Osteoblast (primary cell): ENCODE measurements around the gene DCAF7. TPM values are rescaled to one million over a fixed set of nuclear protein-coding genes. Genes with fewer than 3 reads are reported as not detected.

Source experiments
- DNase-seq: peaks from one replicate; pipeline ENCODE4 v3.0.0; 2011; ENCODE audit warnings: low spot score, mixed read lengths; ENCODE audit not compliant: insufficient read length; ENCODE audit errors: missing footprints
- H2AFZ ChIP-seq: 2 replicates; pipeline ENCODE4 v1.6.0; 2011; ENCODE audit warnings: mild to moderate bottlenecking, low read length
- H3K27ac ChIP-seq: 2 replicates; pipeline ENCODE4 v1.5.1; 2011; ENCODE audit warnings: mild to moderate bottlenecking, low read depth, low read length, moderate library complexity
- H3K27me3 ChIP-seq: 2 replicates; pipeline ENCODE4 v1.6.0; 2012; ENCODE audit warnings: mild to moderate bottlenecking, control low read depth, inconsistent platforms, low read length, moderate library complexity; ENCODE audit not compliant: insufficient read depth
- H3K36me3 ChIP-seq: 2 replicates; pipeline ENCODE4 v1.5.1; 2011; ENCODE audit warnings: mild to moderate bottlenecking, low read length, control low read depth, moderate library complexity; ENCODE audit not compliant: insufficient read depth
- H3K4me1 ChIP-seq: 2 replicates; pipeline ENCODE4 v1.5.1; 2011; ENCODE audit warnings: mild to moderate bottlenecking, low read length, control low read depth, moderate library complexity; ENCODE audit not compliant: insufficient read depth
- H3K4me2 ChIP-seq: 2 replicates; pipeline ENCODE4 v1.6.0; 2011; ENCODE audit warnings: mild to moderate bottlenecking, low read length; ENCODE audit not compliant: insufficient read depth
- H3K4me3 ChIP-seq: fragments of 200-600 bp; sonication (generic); 3 replicates; pipeline ENCODE4 v1.5.1; 2012; ENCODE audit warnings: mild to moderate bottlenecking, low read length, inconsistent platforms; ENCODE audit not compliant: insufficient read depth
- H3K79me2 ChIP-seq: 2 replicates; pipeline ENCODE4 v1.6.0; 2012; ENCODE audit warnings: mild to moderate bottlenecking, low read length, control low read depth, inconsistent platforms; ENCODE audit not compliant: insufficient read depth
- H3K9me3 ChIP-seq: 2 replicates; pipeline ENCODE4 v1.5.1; 2011; ENCODE audit warnings: low read depth, low read length, control low read depth
- H4K20me1 ChIP-seq: 2 replicates; pipeline ENCODE4 v1.6.0; 2012; ENCODE audit warnings: mild to moderate bottlenecking, low read length, control low read depth; ENCODE audit not compliant: insufficient read depth
- CTCF ChIP-seq: IDR thresholded peaks from 2 replicates; pipeline ENCODE4 v1.5.1; 2011; ENCODE audit warnings: mild to moderate bottlenecking, low read depth, low read length, moderate library complexity; ENCODE audit errors: extremely low read depth
- total RNA-seq: library from RNA; depleted of rRNA; stranded (reverse); fragments of >200 nt; gene quantifications from 2 replicates; pipeline ENCODE4 v1.2.3, GENCODE V29; 2012

The DCAF7 gene
- total RNA-seq, 1 donor, result 24.6 TPM

- Histone ChIP-seq H3K79me2 (peaks cover 33% of the 10 kb centered on the region), H3K27me3 (no peaks in the 10 kb centered on the region), H4K20me1 (no peaks in the 10 kb centered on the region), H3K4me1 (no peaks in the 10 kb centered on the region), H3K9me3 (no peaks in the 10 kb centered on the region), H3K27ac (no peak overlapping the region), H3K36me3 (peaks cover 31% of the 10 kb centered on the region), H3K4me3 (no peak overlapping the region), H3K4me2 (no peak overlapping the region), H2AFZ (no peak overlapping the region)
- no peak for TF ChIP-seq CTCF
- DNase-seq, result no peak
Observed at GRCh38 chr17:63633742-63634141, 83.5 kb downstream of the DCAF7 start.

- no peak for TF ChIP-seq CTCF
- no peak overlapping the region for H2AFZ ChIP-seq
- H3K9me3 ChIP-seq, result no peaks in the 10 kb centered on the region
- H3K27ac ChIP-seq, result no peak overlapping the region
- no peaks in the 10 kb centered on the region for H3K4me1 ChIP-seq
- H3K36me3 ChIP-seq, result peaks cover 31% of the 10 kb centered on the region
- no peak for DNase-seq
- no peaks in the 10 kb centered on the region for H4K20me1 ChIP-seq
- peaks cover 29% of the 10 kb centered on the region for H3K79me2 ChIP-seq
- H3K4me3 ChIP-seq, result no peak overlapping the region
- H3K4me2 ChIP-seq, result no peak overlapping the region
- H3K27me3 ChIP-seq, result no peaks in the 10 kb centered on the region
Observed at GRCh38 chr17:63634163-63634562, 83.9 kb downstream of the DCAF7 start.

- no peaks in the 10 kb centered on the region for H3K4me1 ChIP-seq
- no peak overlapping the region for H2AFZ ChIP-seq
- H3K27me3 ChIP-seq, result no peaks in the 10 kb centered on the region
- no peak for TF ChIP-seq CTCF
- H3K79me2 ChIP-seq, result peaks cover 22% of the 10 kb centered on the region
- DNase-seq, result no peak
- H3K36me3 ChIP-seq, result peaks cover 31% of the 10 kb centered on the region
- H4K20me1 ChIP-seq, result no peaks in the 10 kb centered on the region
- H3K9me3 ChIP-seq, result no peaks in the 10 kb centered on the region
- H3K27ac ChIP-seq, result no peak overlapping the region
- no peak overlapping the region for H3K4me2 ChIP-seq
- no peak overlapping the region for H3K4me3 ChIP-seq
Observed at GRCh38 chr17:63634816-63635215, 84.5 kb downstream of the DCAF7 start.

- H3K27me3 ChIP-seq, result no peaks in the 10 kb centered on the region
- TF ChIP-seq CTCF, result no peak
- H3K79me2 ChIP-seq, result peaks cover 20% of the 10 kb centered on the region
- H3K4me3 ChIP-seq, result no peak overlapping the region
- peaks cover 31% of the 10 kb centered on the region for H3K36me3 ChIP-seq
- no peaks in the 10 kb centered on the region for H3K9me3 ChIP-seq
- no peak overlapping the region for H2AFZ ChIP-seq
- H3K4me2 ChIP-seq, result no peak overlapping the region
- H3K4me1 ChIP-seq, result no peaks in the 10 kb centered on the region
- no peak for DNase-seq
- H3K27ac ChIP-seq, result no peak overlapping the region
- H4K20me1 ChIP-seq, result no peaks in the 10 kb centered on the region
Observed at GRCh38 chr17:63635290-63635689, 85.0 kb downstream of the DCAF7 start.
